Fibroblast of lung (primary cell): ENCODE results near the gene WDFY2. TPM values are rescaled to one million over a fixed set of nuclear protein-coding genes. Genes with fewer than 3 reads are reported as not detected.

Experiments used
- DNase-seq, 2 donors: peaks; one replicate each; pipeline versions ENCODE4 v3.0.0 to v3.0.0-alpha.2; 2010; ENCODE audit warnings: low read depth in 2 of 2
- H2AFZ ChIP-seq: 2 replicates; pipeline ENCODE4 v1.5.1; 2012; ENCODE audit warnings: low read length, control low read depth, inconsistent platforms
- H3K27ac ChIP-seq: 2 replicates; pipeline ENCODE4 v1.5.1; 2011; ENCODE audit warnings: low read length, control low read depth; ENCODE audit not compliant: insufficient read depth
- H3K27me3 ChIP-seq: 2 replicates; pipeline ENCODE4 v1.5.1; 2011; ENCODE audit warnings: mild to moderate bottlenecking, low read length; ENCODE audit not compliant: control insufficient read depth, insufficient read depth
- H3K36me3 ChIP-seq: 2 replicates; pipeline ENCODE4 v1.5.1; 2011; ENCODE audit warnings: low read length; ENCODE audit not compliant: control insufficient read depth, insufficient read depth
- H3K4me1 ChIP-seq: 2 replicates; pipeline ENCODE4 v1.5.1; 2011; ENCODE audit warnings: low read length; ENCODE audit not compliant: control insufficient read depth, insufficient read depth; ENCODE audit errors: extremely low read depth
- H3K4me2 ChIP-seq: 2 replicates; pipeline ENCODE4 v1.5.1; 2011; ENCODE audit warnings: low read length, control low read depth; ENCODE audit not compliant: insufficient read depth; ENCODE audit errors: extremely low read depth
- H3K4me3 ChIP-seq, 4 experiments: fragments of 200-600 bp in 1 of 4; sonication (generic) in 1 of 4; replicated peaks in 1 of 4; 2 replicates each; pipeline ENCODE4 v1.5.1; 2011 to 2016; ENCODE audit warnings: low read length in 4 of 4, low read depth in 3 of 4, mild to moderate bottlenecking in 3 of 4, control low read depth in 2 of 4, inconsistent platforms in 1 of 4, mixed read lengths in 1 of 4; ENCODE audit not compliant: insufficient read depth in 1 of 4; ENCODE audit errors: control extremely low read depth in 1 of 4
- H3K79me2 ChIP-seq: 2 replicates; pipeline ENCODE4 v1.5.1; 2012; ENCODE audit warnings: mild to moderate bottlenecking, low read length, inconsistent platforms; ENCODE audit not compliant: control insufficient read depth, insufficient read depth
- H3K9ac ChIP-seq: 2 replicates; pipeline ENCODE4 v1.5.1; 2011; ENCODE audit warnings: mild to moderate bottlenecking, low read length, control low read depth; ENCODE audit not compliant: insufficient read depth
- H3K9me3 ChIP-seq: 2 replicates; pipeline ENCODE4 v1.5.1; 2012; ENCODE audit warnings: low read depth, low read length; ENCODE audit not compliant: control insufficient read depth, insufficient read depth
- H4K20me1 ChIP-seq: 2 replicates; pipeline ENCODE4 v1.5.1; 2011; ENCODE audit warnings: low read length; ENCODE audit not compliant: control insufficient read depth, insufficient read depth; ENCODE audit errors: extremely low read depth
- EZH2 ChIP-seq: IDR thresholded peaks from 2 replicates; pipeline ENCODE4 v1.5.1; 2012; ENCODE audit warnings: low read length, control low read depth, mild to moderate bottlenecking; ENCODE audit errors: missing control alignments
- polyA minus RNA-seq: library from RNA; depleted of rRNA, polyadenylated mRNA; stranded (reverse); fragments of >200 nt; gene quantifications from 2 replicates; pipeline ENCODE4 v1.2.3, GENCODE V29; 2011; ENCODE audit warnings: low replicate concordance
- polyA plus RNA-seq, 2 donors: library from polyadenylated mRNA; depleted of rRNA in 1 of 2; stranded (reverse) in 1 of 2; unstranded in 1 of 2; fragments of >200 nt; gene quantifications; 2 replicates each; pipeline ENCODE4 v1.2.1, GENCODE V29; 2011 to 2012; ENCODE audit warnings: missing spikeins in 1 of 2
- total RNA-seq: library from RNA; depleted of rRNA; stranded (reverse); fragments of >200 nt; gene quantifications from 2 replicates; pipeline ENCODE4 v1.2.1, GENCODE V29; 2014
- TF ChIP-seq, protein P1 (sequence below), 2 donors: IDR thresholded peaks in 1 of 2; conservative IDR thresholded peaks in 1 of 2; 1 replicate in 1 of 2; 2 replicates in 1 of 2; pipeline ENCODE4 v1.5.1; 2011 to 2012; ENCODE audit warnings: low read length in 2 of 2, control low read depth in 1 of 2, inconsistent platforms in 1 of 2, low read depth in 1 of 2, mild to moderate bottlenecking in 1 of 2

WDFY2 gene, protein sequence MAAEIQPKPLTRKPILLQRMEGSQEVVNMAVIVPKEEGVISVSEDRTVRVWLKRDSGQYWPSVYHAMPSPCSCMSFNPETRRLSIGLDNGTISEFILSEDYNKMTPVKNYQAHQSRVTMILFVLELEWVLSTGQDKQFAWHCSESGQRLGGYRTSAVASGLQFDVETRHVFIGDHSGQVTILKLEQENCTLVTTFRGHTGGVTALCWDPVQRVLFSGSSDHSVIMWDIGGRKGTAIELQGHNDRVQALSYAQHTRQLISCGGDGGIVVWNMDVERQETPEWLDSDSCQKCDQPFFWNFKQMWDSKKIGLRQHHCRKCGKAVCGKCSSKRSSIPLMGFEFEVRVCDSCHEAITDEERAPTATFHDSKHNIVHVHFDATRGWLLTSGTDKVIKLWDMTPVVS
- total RNA-seq, result 5.9 and 9.2 TPM in 2 replicates
- polyA plus RNA-seq, result 4.9 and 5.0 TPM in 2 replicates
- 4.4 and 4.5 TPM in 2 replicates for polyA plus RNA-seq (2012)
- 8.3 and 10.2 TPM in 2 replicates for polyA minus RNA-seq

DNA sequence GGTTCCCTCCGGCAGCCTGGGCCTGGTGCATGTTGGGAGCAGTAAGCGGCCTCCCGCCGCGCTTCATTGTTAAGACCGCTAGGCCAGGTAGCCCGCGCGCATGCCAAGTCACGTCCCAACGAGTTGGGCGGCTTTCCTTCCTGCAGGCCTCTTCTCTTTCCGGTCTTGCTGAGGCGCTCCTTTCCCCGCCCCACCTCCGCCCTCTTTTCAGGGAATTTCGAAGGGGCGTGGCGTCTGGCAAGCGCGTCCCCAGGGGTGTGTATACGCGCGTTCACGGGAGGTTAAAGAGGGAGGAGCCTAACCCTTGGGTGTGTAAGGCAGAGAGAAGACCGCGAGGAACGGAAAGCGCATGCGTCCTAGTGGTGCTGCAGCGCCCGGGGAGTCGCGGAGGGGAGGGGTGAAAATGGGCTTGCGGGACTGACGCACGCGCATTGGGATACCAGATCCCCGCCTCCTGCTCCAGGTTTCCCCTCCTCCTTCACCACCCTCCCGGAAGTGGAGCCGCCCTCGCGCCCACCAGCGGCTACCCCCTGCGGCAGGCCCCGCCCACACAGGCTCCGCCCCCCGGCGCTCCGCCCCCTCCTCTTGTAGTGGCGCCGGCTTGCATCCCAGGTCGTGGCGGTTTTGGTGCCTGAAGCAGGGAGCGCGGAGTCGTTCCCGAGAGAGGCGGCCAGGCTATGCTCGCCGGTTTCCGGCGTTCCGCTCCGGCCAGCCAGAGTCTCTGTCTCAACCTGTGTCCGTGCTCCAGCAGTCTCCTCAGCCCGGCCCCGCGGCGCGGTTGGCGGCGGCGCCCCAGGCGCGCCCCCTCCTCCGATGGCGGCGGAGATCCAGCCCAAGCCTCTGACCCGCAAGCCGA lies at the start of gene WDFY2:
Gene WDFY2 (plus strand): TSS at position 588 of the 856 bp plus-strand sequence. CDS start 226 bp downstream, at position 814.
- H3K36me3 ChIP-seq, result no peaks in the 10 kb centered on the region
- DNase-seq, result peak; percentile 100
- H3K9ac ChIP-seq, result peak within 1 kb of the TSS; percentile 86
- H3K4me1 ChIP-seq, result peaks cover 4% of the 10 kb centered on the region
- H4K20me1 ChIP-seq, result no peaks in the 10 kb centered on the region
- H3K27me3 ChIP-seq, result no peaks in the 10 kb centered on the region
- no peaks in the 10 kb centered on the region for H3K9me3 ChIP-seq
- peaks cover 46% of the 10 kb centered on the region for H3K79me2 ChIP-seq
- H3K4me2 ChIP-seq, result peak within 1 kb of the TSS; percentile 91
- peak within 1 kb of the TSS; percentile 80 for H2AFZ ChIP-seq
- H3K4me3 ChIP-seq, result peak within 1 kb of the TSS; percentile 92 to 97 (median 92)
- peak within 1 kb of the TSS; percentile 84 for H3K27ac ChIP-seq
- TF ChIP-seq, protein P1, sequence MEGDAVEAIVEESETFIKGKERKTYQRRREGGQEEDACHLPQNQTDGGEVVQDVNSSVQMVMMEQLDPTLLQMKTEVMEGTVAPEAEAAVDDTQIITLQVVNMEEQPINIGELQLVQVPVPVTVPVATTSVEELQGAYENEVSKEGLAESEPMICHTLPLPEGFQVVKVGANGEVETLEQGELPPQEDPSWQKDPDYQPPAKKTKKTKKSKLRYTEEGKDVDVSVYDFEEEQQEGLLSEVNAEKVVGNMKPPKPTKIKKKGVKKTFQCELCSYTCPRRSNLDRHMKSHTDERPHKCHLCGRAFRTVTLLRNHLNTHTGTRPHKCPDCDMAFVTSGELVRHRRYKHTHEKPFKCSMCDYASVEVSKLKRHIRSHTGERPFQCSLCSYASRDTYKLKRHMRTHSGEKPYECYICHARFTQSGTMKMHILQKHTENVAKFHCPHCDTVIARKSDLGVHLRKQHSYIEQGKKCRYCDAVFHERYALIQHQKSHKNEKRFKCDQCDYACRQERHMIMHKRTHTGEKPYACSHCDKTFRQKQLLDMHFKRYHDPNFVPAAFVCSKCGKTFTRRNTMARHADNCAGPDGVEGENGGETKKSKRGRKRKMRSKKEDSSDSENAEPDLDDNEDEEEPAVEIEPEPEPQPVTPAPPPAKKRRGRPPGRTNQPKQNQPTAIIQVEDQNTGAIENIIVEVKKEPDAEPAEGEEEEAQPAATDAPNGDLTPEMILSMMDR (conservative IDR thresholded peaks at IDR 0.05 in 1 of 2, IDR thresholded peaks at IDR 0.05 in 1 of 2; ENCODE audit: low read depth in 1 of 2, low read length in 2 of 2), result no peak
- no peak for TF ChIP-seq EZH2

DNA sequence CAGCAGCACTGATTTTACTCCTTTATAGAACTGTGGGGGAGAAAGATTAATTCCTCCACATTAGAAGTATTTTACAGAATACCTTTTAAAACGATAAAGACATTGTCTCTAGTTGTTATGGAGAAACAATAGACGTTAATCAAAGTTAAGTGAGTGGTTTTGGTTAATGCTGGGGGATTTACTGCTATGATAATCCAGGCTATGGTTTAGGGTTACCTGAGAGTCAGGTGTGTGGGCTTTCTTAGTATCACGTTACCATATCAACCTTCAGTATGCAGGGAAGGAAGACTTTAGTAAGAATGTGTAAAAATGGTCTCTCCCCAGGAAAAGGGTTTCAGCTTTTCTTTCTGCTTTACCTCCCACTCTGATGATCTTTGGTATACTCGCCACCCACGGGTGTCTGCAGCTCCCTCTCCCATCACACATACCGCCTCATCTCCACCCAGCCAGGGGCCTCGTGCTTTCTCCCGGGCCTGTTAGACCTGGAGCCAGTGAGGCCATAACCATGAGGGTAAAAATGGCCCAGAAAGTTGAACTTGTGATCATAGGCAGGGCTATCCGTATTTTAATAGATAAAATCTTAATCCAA lies 45.6 kb upstream of the WDFY2 start:
- H4K20me1 ChIP-seq, result no peaks in the 10 kb centered on the region
- no peak for DNase-seq
- no peak overlapping the region for H3K9ac ChIP-seq
- no peaks in the 10 kb centered on the region for H3K27me3 ChIP-seq
- no peak overlapping the region for H3K27ac ChIP-seq
- TF ChIP-seq, protein P1 (conservative IDR thresholded peaks at IDR 0.05 in 1 of 2, IDR thresholded peaks at IDR 0.05 in 1 of 2; ENCODE audit: low read depth in 1 of 2, low read length in 2 of 2), result no peak
- H3K36me3 ChIP-seq, result no peaks in the 10 kb centered on the region
- peaks cover 5% of the 10 kb centered on the region for H3K4me1 ChIP-seq
- no peak overlapping the region for H3K4me2 ChIP-seq
- no peaks in the 10 kb centered on the region for H3K9me3 ChIP-seq
- H2AFZ ChIP-seq, result no peak overlapping the region
- no peak overlapping the region for H3K4me3 ChIP-seq
- H3K79me2 ChIP-seq, result no peaks in the 10 kb centered on the region

DNA sequence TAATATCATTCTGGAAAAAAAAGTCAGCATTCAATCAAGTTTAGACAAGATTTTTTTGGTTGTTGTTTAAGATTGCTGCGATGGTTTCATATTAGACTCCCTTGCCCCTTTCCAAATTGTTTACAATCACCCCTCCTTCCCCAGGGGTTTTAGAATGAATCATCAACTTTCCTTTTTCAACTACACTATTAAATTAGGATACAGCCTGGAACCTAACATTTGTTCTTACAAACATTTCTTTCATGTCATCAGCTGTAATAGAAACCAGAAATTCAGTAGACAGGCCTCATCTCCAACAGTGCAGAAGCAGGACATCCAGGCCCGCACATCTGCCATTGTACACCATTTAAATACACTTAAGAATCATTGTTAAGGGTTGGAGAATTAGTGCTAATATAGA lies 44.4 kb upstream of the WDFY2 start:
- H3K79me2 ChIP-seq, result no peaks in the 10 kb centered on the region
- H3K36me3 ChIP-seq, result no peaks in the 10 kb centered on the region
- H3K9ac ChIP-seq, result no peak overlapping the region
- no peak overlapping the region for H3K4me3 ChIP-seq
- peak overlapping the region; percentile 22 for H3K27ac ChIP-seq
- DNase-seq, result peak in 1 of 2 donors; percentile 74
- peak overlapping the region; percentile 76 for H3K4me2 ChIP-seq
- no peaks in the 10 kb centered on the region for H4K20me1 ChIP-seq
- peak overlapping the region; percentile 41 for H2AFZ ChIP-seq
- no peaks in the 10 kb centered on the region for H3K9me3 ChIP-seq
- H3K4me1 ChIP-seq, result peaks cover 5% of the 10 kb centered on the region
- H3K27me3 ChIP-seq, result no peaks in the 10 kb centered on the region
- TF ChIP-seq, protein P1 (conservative IDR thresholded peaks at IDR 0.05 in 1 of 2, IDR thresholded peaks at IDR 0.05 in 1 of 2; ENCODE audit: low read depth in 1 of 2, low read length in 2 of 2), result no peak
- TF ChIP-seq EZH2, result no peak
